HG03558 (cell line): ENCODE results near the gene RMDN3.

Experiments used
- ATAC-seq: cut with Tn5 transposase; IDR thresholded peaks from one replicate; pipeline ENCODE4 v1.9.1; 2021; ENCODE audit warnings: moderate number of reproducible peaks; ENCODE audit not compliant: unreplicated experiment; ENCODE audit errors: extremely low read depth

RMDN3 gene

DNA sequence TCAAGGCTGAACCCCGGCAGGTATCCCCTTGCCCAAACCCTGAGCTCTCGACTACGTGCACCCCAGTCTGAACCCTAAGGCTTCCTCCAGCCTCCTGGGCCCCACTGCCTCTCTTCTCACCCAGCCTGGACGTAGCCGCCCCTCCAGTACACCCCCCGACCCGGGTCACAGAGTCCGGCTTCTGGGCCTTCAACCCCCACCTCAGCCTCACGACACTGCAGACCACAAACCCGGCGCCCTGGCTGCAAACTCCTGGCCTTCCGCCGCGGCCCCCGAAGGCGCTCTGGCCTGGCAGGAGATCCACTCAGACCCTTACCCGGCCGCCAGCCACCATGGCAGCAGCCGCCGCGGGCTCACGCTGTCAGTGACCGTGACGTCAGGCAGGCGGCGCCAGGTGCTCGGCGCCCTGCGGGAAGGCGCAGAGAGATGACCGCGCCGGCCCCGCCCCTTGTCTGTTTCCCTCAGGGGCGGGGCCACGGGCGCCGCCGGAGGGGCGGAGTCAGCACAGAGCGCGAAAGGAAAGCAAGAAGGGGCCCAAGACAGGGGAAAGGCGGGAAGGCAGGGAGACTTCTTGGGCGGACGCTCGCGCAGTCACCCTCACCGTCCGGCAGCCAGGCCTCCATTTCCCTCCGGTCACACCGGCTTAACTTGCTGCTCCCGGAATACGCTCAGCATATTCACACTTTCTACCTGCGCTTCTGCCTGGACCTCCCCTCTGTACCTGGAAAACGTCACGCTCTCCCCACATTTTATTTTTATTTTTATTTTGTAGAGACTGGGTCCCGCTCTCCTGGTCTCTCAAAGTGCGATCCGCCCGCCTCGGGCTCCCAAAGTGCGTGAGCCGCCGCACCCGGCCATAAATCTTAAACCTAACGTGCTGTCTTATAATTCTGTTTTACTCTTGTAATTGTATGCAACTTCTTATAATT lies at the start of gene RMDN3:
RMDN3 (minus strand) TSS at position 372 of the 929 bp plus-strand sequence. CDS start 471 bp downstream, outside the sequence.
- ATAC-seq: peak; percentile 59

GRCh38 chr15:40803688-40804087 lies 48.6 kb upstream of the RMDN3 start:
- no peak for ATAC-seq

DNA sequence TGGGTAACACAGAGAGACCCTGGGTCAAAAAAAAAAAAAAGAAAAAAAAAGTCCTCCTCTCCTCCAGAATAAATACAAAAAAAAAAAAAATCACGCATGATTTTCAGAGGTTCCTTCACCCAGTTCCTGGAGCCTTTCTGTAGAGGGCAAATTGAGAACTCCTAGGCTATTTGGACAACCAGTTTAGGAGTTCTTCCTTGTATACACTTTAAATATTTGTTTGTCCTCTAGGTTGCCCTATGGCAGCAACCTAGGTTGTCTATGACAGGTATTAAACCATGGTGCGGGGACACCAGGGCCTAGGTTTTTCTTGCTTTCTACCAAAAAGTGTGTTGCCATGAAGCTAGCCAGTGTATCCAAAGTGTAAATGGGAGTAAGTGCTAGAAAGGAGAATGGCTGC lies 48.0 kb upstream of the RMDN3 start:
- ATAC-seq: no peak

DNA sequence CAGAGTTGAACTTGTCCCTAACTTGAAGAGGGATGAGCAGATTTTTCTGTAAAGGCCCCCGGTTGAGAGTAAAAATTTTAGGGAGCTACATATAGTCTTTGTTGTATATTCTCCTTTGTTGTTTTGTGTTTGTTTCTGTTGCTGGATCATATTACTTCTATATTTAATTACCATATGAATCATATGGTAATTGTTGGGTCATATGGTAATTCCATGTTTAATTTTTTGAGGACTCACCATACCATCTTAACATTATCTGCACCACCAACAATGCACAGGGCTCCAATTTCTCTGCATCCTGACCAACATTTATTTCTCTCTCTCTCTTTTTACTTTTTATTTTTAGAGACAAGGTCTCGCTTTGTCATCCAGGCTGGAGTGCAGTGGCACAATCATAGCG lies 44.5 kb upstream of the RMDN3 start:
- no peak for ATAC-seq

- no peak for ATAC-seq
Measured at GRCh38 chr15:40796512-40796911, 41.5 kb upstream of the RMDN3 start.

GRCh38 chr15:40796041-40796440 lies 41.0 kb upstream of the RMDN3 start:
- ATAC-seq: no peak

GRCh38 chr15:40793216-40793989 lies 38.3 kb upstream of the RMDN3 start:
- no peak for ATAC-seq

DNA sequence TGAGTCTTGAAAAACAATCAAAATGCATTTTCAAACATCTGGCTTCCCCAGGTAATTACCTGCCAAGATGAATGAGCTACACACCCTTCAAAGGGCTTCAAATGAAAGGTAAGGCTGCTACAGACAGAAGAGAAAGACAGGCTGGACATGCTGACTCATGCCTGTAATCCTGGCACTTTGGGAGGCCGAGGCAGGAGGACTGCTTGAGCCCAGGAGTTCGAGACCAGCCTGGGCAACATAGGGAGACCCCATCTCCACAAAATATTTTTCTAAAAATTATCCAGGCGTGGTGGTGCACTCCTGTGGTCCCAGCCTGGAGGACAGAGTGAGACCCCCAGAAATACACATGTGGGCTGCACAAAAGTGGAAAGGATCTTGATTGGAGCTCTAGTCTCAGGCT lies 37.3 kb upstream of the RMDN3 start:
- no peak for ATAC-seq

GRCh38 chr15:40790718-40791117 lies 35.7 kb upstream of the RMDN3 start:
- no peak for ATAC-seq

DNA sequence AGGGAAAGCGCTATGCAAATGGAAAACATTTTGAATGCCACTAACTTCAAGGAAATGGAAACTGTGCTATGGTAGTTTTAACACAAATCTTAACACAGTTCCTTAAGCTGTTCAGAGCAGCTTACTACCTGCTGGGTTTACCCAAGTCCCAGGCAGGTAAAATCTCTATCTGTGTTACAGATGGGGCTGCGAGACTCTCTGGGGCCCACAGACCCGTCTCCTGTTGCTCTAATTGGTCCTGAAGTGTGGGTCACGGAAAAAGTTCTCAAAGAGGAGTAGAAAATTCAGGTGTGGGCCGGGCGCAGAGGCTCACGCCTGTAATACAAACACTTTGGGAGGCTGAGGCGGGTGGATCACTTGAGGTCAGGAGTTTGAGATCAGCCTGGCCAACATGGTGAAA lies 34.9 kb upstream of the RMDN3 start:
- ATAC-seq: no peak

- ATAC-seq: no peak
Measured at GRCh38 chr15:40789119-40789518, 34.1 kb upstream of the RMDN3 start.

DNA sequence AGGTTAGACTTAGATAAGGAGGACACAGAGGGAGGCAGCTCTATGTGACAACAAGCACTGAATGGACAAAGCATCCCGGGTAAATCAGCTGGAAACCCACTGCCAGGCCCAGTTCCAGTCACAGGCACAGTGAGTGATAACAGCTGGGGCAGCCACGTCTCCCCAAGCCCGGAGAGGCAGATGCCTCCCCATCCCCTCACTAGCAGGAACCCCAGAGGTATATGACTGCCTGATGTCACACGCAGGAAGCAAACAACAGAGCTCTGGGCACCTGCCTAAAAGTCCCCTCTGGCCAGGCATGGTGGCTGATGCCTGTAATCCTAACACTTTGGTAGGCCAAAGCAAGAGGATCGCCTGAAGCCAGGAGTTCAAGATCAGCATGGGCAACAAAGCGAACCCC lies 32.9 kb upstream of the RMDN3 start:
- ATAC-seq: no peak

- ATAC-seq: no peak
Measured at GRCh38 chr15:40787344-40787841, 32.3 kb upstream of the RMDN3 start.

GRCh38 chr15:40785814-40786213 lies 30.8 kb upstream of the RMDN3 start:
- ATAC-seq: no peak

GRCh38 chr15:40785164-40785563 lies 30.1 kb upstream of the RMDN3 start:
- no peak for ATAC-seq

GRCh38 chr15:40782609-40783227 lies 27.7 kb upstream of the RMDN3 start:
- ATAC-seq: no peak

DNA sequence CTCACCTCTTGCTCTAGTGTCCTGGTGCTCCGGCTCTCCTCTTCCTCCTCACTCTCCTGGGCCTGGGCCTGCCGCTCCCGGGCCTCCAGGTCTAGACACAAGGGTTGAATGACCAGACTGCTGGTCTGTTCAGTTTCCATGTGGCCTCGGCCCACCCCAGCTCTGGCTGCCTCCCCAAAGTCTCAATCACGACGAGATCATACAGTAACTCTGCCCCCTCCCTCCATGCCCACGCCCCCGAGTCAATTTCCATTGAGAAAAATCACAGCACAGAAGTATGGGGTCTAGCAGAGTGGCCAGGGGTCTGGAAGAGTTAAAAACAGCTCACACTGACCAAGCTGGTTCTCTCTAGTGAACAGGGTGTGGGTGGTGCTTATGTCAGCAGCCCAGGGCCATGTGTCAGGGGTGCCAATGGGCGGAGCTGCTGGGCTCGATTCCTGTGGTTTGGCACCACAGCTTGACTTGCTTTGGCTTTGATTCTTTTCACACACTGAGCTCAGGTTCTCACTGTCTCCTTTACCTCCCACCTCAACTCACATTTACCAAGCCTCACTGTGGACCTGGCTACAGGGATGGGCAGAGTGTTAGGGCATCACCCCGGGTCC lies 21.6 kb upstream of the RMDN3 start:
- ATAC-seq: no peak

- ATAC-seq: no peak
Measured at GRCh38 chr15:40775740-40776536, 20.9 kb upstream of the RMDN3 start.

DNA sequence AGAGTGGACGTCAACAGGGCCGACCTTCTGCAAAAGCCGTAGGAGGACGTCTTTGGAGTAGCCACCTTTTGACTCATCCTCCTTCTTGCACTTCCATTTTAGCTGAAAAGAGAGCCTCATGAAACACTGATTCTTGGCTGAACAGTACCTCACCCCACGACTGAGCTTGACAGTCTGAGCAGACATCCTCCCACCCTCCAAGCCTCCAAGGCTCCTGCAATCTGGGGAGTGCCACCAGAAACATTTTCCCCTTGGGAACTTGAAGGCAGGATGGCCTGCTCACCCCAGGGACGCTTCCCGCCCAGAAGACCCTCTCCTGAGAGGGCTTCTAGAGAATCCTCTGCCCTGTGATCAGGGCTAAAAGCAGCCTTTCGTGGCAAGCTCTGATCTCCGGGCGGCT lies 20.0 kb upstream of the RMDN3 start:
- no peak for ATAC-seq

DNA sequence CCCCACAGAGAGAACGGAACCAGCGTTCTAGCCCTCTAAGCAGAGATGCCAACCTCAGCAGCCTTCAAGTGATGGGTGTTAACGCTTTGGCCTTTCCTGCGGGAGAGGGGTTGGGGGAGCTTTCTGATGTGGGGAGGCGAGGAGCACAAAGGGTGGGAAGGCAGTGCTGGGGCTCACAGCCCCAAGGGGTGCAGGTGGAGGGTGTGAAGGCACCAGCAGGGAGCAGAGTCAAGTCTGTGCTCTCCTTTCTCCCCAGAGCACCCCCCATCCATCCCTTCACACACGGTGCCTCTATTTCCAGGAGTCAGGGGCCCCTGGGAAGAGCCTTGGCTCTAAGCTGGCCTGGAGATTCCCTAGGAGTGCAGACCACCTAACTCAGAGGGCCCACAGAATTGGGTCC lies 18.8 kb upstream of the RMDN3 start:
- no peak for ATAC-seq
